NB4 (cell line): ENCODE measurements around the gene RER1.

Experiments used
- DNase-seq: peaks from one replicate; pipeline ENCODE4 v3.0.0; 2010; ENCODE audit warnings: low read depth
- H3K4me3 ChIP-seq: one replicate; pipeline ENCODE4 v1.5.1; 2011; ENCODE audit warnings: mild to moderate bottlenecking, low read depth, low read length, moderate library complexity
- CTCF ChIP-seq: IDR thresholded peaks from one replicate; pipeline ENCODE4 v1.5.1; 2012; ENCODE audit warnings: low read depth, low read length
- MAX ChIP-seq: IDR thresholded peaks from 2 replicates; pipeline ENCODE4 v1.6.1; 2011; ENCODE audit warnings: low read depth, low read length
- MYC ChIP-seq: IDR thresholded peaks from 2 replicates; pipeline ENCODE4 v1.6.1; 2011; ENCODE audit warnings: low read depth, low read length
- POLR2A ChIP-seq: IDR thresholded peaks from 2 replicates; pipeline ENCODE4 v1.6.1; 2011; ENCODE audit warnings: mild to moderate bottlenecking; ENCODE audit not compliant: insufficient read length; ENCODE audit errors: extremely low read depth

Gene RER1

GRCh38 chr1:2378956-2379732 is 12.5 kb upstream of the RER1 start:
- TF ChIP-seq MAX (no peak), CTCF (no peak)
- no peak overlapping the region for H3K4me3 ChIP-seq
- DNase-seq = no peak

- TF ChIP-seq MAX (no peak), CTCF (no peak), MYC (no peak)
- no peak for DNase-seq
- no peak overlapping the region for H3K4me3 ChIP-seq
Measured at GRCh38 chr1:2379733-2380404, 11.8 kb upstream of the RER1 start.

GRCh38 chr1:2380816-2381591 is 10.6 kb upstream of the RER1 start:
- no peak for DNase-seq
- no peak for TF ChIP-seq MYC
- TF ChIP-seq MAX = no peak
- TF ChIP-seq CTCF = no peak
- TF ChIP-seq POLR2A = no peak
- no peak overlapping the region for H3K4me3 ChIP-seq

GRCh38 chr1:2381741-2382620 is 9.7 kb upstream of the RER1 start:
- peak; percentile 75 for DNase-seq
- no peak overlapping the region for H3K4me3 ChIP-seq
- peak; percentile 73 for TF ChIP-seq CTCF
- TF ChIP-seq MAX = no peak

- DNase-seq = no peak
Measured at GRCh38 chr1:2382621-2383361, 8.8 kb upstream of the RER1 start.

More at GRCh38 chr1:2382621-2383361, 8.8 kb upstream of the RER1 start:
- TF ChIP-seq CTCF (peak; percentile 41), POLR2A (no peak)
- H3K4me3 ChIP-seq = no peak overlapping the region
